ENCODE results near the gene COX14. TPM values are rescaled to one million over a fixed set of nuclear protein-coding genes. Genes with fewer than 3 reads are reported as not detected.

Gene COX14
- total and polyA plus RNA-seq, 4 donors = 31.2 to 85.3 (median 70.4) TPM

- peak; percentile 3 for ATAC-seq (ENCODE audit: insufficient read depth, low FRiP score)
- no peak for TF ChIP-seq CTCF (IDR thresholded peaks at IDR 0.05; ENCODE audit: control extremely low read depth, extremely low read depth)
- no peaks in the 10 kb centered on the region for H3K9me3 ChIP-seq (ENCODE audit: control insufficient read depth in 4 of 4, insufficient read depth in 3 of 4, low read length in 3 of 4)
- DNase-seq = no peak
- H3K27me3 ChIP-seq (ENCODE audit: control insufficient read depth in 3 of 3, insufficient read depth in 3 of 3, low read length in 2 of 3) = no peaks in the 10 kb centered on the region
- no peaks in the 10 kb centered on the region for H3K36me3 ChIP-seq (ENCODE audit: control insufficient read depth in 4 of 4, insufficient read depth in 4 of 4, low read length in 4 of 4)
- H3K27ac ChIP-seq (ENCODE audit: low read depth in 1 of 2, low read length in 1 of 2) = peak overlapping the region; percentile 88 to 92
- WGBS, 2 donors = 0% methylated on average over 12 of the region's 12 CpGs
- peak overlapping the region; percentile 65 to 76 for H3K9ac ChIP-seq (ENCODE audit: insufficient read depth in 1 of 2, low read length in 2 of 2)
- H3K4me3 ChIP-seq = peak overlapping the region; percentile 93
- peaks cover 0 to 13% (median 3%) of the 10 kb centered on the region in 5 donors for H3K4me1 ChIP-seq (ENCODE audit: control insufficient read depth in 5 of 5, insufficient read depth in 5 of 5, low read length in 5 of 5)
These were observed 54.7 kb downstream of the COX14 start for GRCh38 chr12:50166799-50167048.

GRCh38 chr12:50167049-50167828, 55.2 kb downstream of the COX14 start, which contains the start of gene CERS5:
Gene CERS5, minus strand, starts transcription at chr12:50167369. Its CDS starts 72 bp downstream, at chr12:50167297.
- Histone ChIP-seq H3K4me1 (ENCODE audit: control insufficient read depth in 5 of 5, insufficient read depth in 5 of 5, low read length in 5 of 5) (peaks cover 0 to 13% (median 3%) of the 10 kb centered on the region in 5 donors), H3K9me3 (ENCODE audit: control insufficient read depth in 4 of 4, insufficient read depth in 3 of 4, low read length in 3 of 4) (no peaks in the 10 kb centered on the region), H3K36me3 (ENCODE audit: control insufficient read depth in 4 of 4, insufficient read depth in 4 of 4, low read length in 4 of 4) (no peaks in the 10 kb centered on the region), H3K9ac (ENCODE audit: insufficient read depth in 1 of 2, low read length in 2 of 2) (peak within 1 kb of the TSS; percentile 76 to 98), H3K4me3 (peak within 1 kb of the TSS; percentile 93), H3K27me3 (ENCODE audit: control insufficient read depth in 3 of 3, insufficient read depth in 3 of 3, low read length in 2 of 3) (no peaks in the 10 kb centered on the region), H3K27ac (ENCODE audit: low read depth in 1 of 2, low read length in 1 of 2) (peak within 1 kb of the TSS; percentile 88 to 92)
- ATAC-seq (ENCODE audit: insufficient read depth, low FRiP score) = peak; percentile 100
- peak; percentile 99 to 100 (median 100) for DNase-seq
- peak; percentile 10 for TF ChIP-seq CTCF (IDR thresholded peaks at IDR 0.05; ENCODE audit: control extremely low read depth, extremely low read depth)
- WGBS, 2 donors = 0 to 1% methylated on average over 65 to 70 of the region's 70 CpGs

Other genes starting within 250 kb of the COX14 start
- 1 to 10 TPM in 1 of 2 donors, under 1 TPM in 1; 0.57 to 1.4 TPM for gene FAIM2, start 208.3 kb upstream of the COX14 start, total RNA-seq
- under 1 TPM; 0.46 to 0.53 TPM for gene FAIM2, start 208.3 kb upstream of the COX14 start, polyA plus RNA-seq
- not detected for gene AQP2, start 161.5 kb upstream of the COX14 start, total RNA-seq
- not detected for gene AQP2, start 161.5 kb upstream of the COX14 start, polyA plus RNA-seq
- 10 to 100 TPM in 1 of 2 donors, 1 to 10 TPM in 1; 7.5 to 39.7 TPM for gene AQP5, start 150.4 kb upstream of the COX14 start, total RNA-seq
- gene AQP5, start 150.4 kb upstream of the COX14 start, polyA plus RNA-seq = 10 to 100 TPM; 30.8 to 57.1 TPM
- under 1 TPM; 0.31 to 0.40 TPM for gene AQP6, start 139.3 kb upstream of the COX14 start, total RNA-seq
- gene AQP6, start 139.3 kb upstream of the COX14 start, polyA plus RNA-seq = under 1 TPM; 0.03 to 0.06 TPM
- gene RACGAP1, start 86.7 kb upstream of the COX14 start, total RNA-seq = 10 to 100 TPM; 13.1 to 26.8 TPM
- gene RACGAP1, start 86.7 kb upstream of the COX14 start, polyA plus RNA-seq = 1 to 10 TPM; 3.8 to 7.2 TPM
- gene ASIC1, start 54.6 kb upstream of the COX14 start, total RNA-seq = 1 to 10 TPM; 2.0 TPM
- gene ASIC1, start 54.6 kb upstream of the COX14 start, polyA plus RNA-seq = under 1 TPM; 0.41 to 0.69 TPM
- gene SMARCD1, start 26.9 kb upstream of the COX14 start, total RNA-seq = 10 to 100 TPM; 56.6 to 58.8 TPM
- 10 to 100 TPM; 11.9 to 26.6 TPM for gene SMARCD1, start 26.9 kb upstream of the COX14 start, polyA plus RNA-seq
- gene GPD1, start 8.2 kb upstream of the COX14 start, total RNA-seq = 10 to 100 TPM in 1 of 2 donors, not detected in 1; 20.0 TPM
- gene GPD1, start 8.2 kb upstream of the COX14 start, polyA plus RNA-seq = 1 to 10 TPM; 1.7 to 9.9 TPM
- gene CERS5, start 55.1 kb downstream of the COX14 start, total RNA-seq = 10 to 100 TPM; 36.7 to 38.8 TPM
- gene CERS5, start 55.1 kb downstream of the COX14 start, polyA plus RNA-seq = 10 to 100 TPM; 32.6 to 54.0 TPM
- gene LIMA1, start 171.3 kb downstream of the COX14 start, total RNA-seq = 10 to 100 TPM; 55.8 to 69.7 TPM
- 10 to 100 TPM; 25.0 to 35.5 TPM for gene LIMA1, start 171.3 kb downstream of the COX14 start, polyA plus RNA-seq